GM19455 (cell line): ENCODE data around the gene NUDT3.
"Not testable (repeated sequence)": the region's sequence is repeated elsewhere in the genome, so short reads cannot be mapped to it uniquely, and the experiment has no call there.

Experiments used
- ATAC-seq: cut with Tn5 transposase; IDR thresholded peaks from one replicate; pipeline ENCODE4 v1.9.1; 2021; ENCODE audit not compliant: unreplicated experiment

The NUDT3 gene

GRCh38 chr6:34324221-34324620, 68.2 kb downstream of the NUDT3 start:
- not testable (repeated sequence) for ATAC-seq

GRCh38 chr6:34323300-34323699, 69.2 kb downstream of the NUDT3 start:
- no peak for ATAC-seq

- no peak for ATAC-seq
These were observed 69.7 kb downstream of the NUDT3 start for GRCh38 chr6:34322732-34323131.

- no peak for ATAC-seq
These were observed 70.6 kb downstream of the NUDT3 start for GRCh38 chr6:34321821-34322220.

- no peak for ATAC-seq
These were observed 73.0 kb downstream of the NUDT3 start for GRCh38 chr6:34319471-34319885.

- ATAC-seq = no peak
These were observed 73.7 kb downstream of the NUDT3 start for GRCh38 chr6:34318499-34319470.

GRCh38 chr6:34317882-34318498, 74.5 kb downstream of the NUDT3 start:
- no peak for ATAC-seq

GRCh38 chr6:34317172-34317477, 75.3 kb downstream of the NUDT3 start:
- no peak for ATAC-seq

- ATAC-seq = no peak
These were observed 75.9 kb downstream of the NUDT3 start for GRCh38 chr6:34316431-34317171.

- ATAC-seq = no peak
These were observed 76.7 kb downstream of the NUDT3 start for GRCh38 chr6:34315780-34316179.

GRCh38 chr6:34315256-34315655, 77.2 kb downstream of the NUDT3 start:
- no peak for ATAC-seq

- no peak for ATAC-seq
These were observed 80.2 kb downstream of the NUDT3 start for GRCh38 chr6:34312259-34312658.

GRCh38 chr6:34310817-34311216, 81.7 kb downstream of the NUDT3 start:
- no peak for ATAC-seq

- ATAC-seq = no peak
These were observed 84.0 kb downstream of the NUDT3 start for GRCh38 chr6:34308483-34308882.

GRCh38 chr6:34305982-34306708, 86.3 kb downstream of the NUDT3 start:
- no peak for ATAC-seq

GRCh38 chr6:34305497-34305896, 87.0 kb downstream of the NUDT3 start:
- no peak for ATAC-seq

- ATAC-seq = no peak
These were observed 88.3 kb downstream of the NUDT3 start for GRCh38 chr6:34304164-34304563.

GRCh38 chr6:34302929-34303328, 89.5 kb downstream of the NUDT3 start:
- ATAC-seq = no peak

- ATAC-seq = no peak
These were observed 91.1 kb downstream of the NUDT3 start for GRCh38 chr6:34301408-34301807.

- no peak for ATAC-seq
These were observed 92.1 kb downstream of the NUDT3 start for GRCh38 chr6:34300332-34300751.

GRCh38 chr6:34298941-34299340, 93.5 kb downstream of the NUDT3 start:
- ATAC-seq = no peak
